GM19438 (cell line): ENCODE data around the gene CENPU.

Experiments
- ATAC-seq: cut with Tn5 transposase; IDR thresholded peaks from one replicate; pipeline ENCODE4 v1.9.1; 2021; ENCODE audit warnings: low read depth; ENCODE audit not compliant: unreplicated experiment

Gene CENPU

DNA sequence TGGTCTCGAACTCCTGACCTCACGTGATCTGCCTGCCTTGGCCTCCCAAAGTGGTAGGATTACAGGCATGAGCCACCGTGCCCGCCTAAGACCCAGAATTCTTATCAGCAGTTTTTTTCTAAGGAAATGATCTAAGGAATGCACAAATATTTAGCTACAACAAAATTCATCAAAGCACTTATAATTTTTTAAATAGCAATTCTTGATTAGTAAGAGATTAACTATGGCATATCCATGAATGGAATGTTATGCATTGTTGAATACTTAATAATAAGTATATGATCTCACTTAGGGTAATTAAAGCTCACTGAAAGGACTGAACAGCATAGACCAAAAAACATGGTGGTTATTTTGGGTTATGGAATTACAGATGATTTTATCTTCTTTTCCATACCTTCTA, 18.4 kb downstream of the CENPU start:
- ATAC-seq, result no peak

GRCh38 chr4:184713887-184714286, 20.0 kb downstream of the CENPU start:
- no peak for ATAC-seq

DNA sequence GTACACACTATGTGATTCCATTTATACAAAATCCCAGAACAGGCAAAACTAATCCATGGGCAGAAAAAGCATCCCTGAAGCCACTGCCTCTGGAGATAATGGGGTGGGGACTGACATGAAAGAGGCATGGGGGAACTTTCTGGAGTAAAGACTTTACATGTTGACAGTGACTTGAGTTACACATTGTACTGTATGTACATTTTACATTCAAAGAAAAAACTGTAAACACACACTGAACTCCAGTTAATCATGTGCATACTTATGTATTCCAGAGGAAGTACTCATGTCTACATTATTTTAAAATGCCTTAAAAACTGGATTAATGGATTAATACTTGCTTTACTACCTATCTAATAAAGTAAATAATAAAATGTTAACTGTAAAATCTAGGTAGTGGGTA, 21.6 kb downstream of the CENPU start:
- ATAC-seq, result no peak

DNA sequence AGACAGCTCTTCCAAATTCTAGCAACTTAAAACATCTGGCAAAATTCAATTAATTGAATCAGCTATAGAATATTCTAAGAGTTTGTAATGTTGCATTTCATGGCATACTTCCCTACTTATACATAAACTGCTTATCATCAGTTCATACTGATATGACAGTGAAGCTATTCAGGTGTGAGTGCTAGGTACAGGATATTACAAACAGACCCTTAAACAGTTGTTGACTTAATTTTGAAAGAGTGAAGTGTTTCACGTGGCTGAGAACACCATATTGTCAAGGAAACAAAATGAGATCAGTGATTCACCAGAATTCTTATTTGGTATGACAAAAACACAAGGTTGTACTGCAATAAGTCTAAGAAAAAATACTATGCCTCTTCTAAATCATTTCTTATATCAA, 27.4 kb downstream of the CENPU start:
- no peak for ATAC-seq

- ATAC-seq, result peak; percentile 70
Observed at GRCh38 chr4:184705692-184706091, 28.2 kb downstream of the CENPU start.

- no peak for ATAC-seq
Observed at GRCh38 chr4:184702114-184702513, 31.8 kb downstream of the CENPU start.

DNA sequence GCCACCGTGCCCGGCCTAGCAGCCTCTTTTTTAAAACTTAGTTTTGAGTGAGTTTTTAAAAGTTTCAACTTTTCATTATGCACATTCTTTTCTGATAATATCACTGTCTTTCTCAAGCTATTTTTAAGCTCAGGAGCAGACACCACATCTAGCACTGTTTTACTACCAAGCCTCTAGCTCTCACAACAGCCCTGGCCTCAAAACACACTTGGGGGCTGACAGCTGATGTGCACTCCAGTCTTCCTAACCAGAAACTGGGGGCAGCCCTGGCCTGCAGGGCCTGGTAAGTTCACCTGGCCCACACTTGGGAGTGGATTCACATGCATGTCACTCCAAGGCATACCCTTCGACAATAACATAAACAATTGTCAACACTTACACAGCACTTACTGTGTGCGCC, 34.0 kb downstream of the CENPU start:
- no peak for ATAC-seq

DNA sequence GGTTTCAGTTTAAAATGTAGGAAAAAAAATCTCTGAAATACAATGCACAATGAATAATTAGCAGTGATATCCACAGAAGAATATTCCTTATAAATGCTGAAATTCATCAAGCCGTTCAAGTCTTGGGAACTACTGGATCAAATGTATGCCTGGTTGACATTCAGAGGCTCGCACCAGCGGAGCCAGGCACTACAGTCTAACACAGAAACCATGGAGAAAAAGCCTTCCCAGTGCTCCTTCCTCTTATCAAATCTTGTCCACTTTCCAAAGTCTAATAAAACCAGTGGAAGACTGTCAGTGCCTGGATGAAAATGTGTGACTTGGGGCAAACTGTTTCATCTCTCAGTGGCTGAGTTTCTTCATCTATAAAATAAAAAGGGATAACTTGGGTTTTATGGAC, 35.9 kb downstream of the CENPU start:
- no peak for ATAC-seq

GRCh38 chr4:184695178-184695896, 38.6 kb downstream of the CENPU start:
- no peak for ATAC-seq

GRCh38 chr4:184694412-184694956, 39.4 kb downstream of the CENPU start:
- no peak for ATAC-seq

DNA sequence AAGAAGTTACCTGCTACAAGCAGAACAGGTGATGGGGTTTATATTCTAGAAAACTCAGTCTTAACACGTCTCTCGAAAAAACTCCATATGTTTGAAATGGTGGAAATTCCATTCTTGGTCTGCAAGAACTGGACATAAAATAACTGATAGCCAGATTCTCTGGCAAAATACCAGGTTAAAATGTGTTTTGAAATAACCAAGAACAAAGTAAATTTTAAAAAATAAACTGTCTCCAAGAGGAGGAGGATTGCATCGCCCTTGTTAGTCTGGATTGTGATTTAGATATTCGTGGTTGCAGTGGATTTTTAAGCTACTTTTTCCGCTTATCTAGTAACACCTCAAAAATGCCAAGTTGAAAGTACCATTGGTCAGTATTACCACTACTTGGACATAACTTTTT, 40.8 kb downstream of the CENPU start:
- no peak for ATAC-seq

- no peak for ATAC-seq
Observed at GRCh38 chr4:184689681-184690080, 44.2 kb downstream of the CENPU start.

DNA sequence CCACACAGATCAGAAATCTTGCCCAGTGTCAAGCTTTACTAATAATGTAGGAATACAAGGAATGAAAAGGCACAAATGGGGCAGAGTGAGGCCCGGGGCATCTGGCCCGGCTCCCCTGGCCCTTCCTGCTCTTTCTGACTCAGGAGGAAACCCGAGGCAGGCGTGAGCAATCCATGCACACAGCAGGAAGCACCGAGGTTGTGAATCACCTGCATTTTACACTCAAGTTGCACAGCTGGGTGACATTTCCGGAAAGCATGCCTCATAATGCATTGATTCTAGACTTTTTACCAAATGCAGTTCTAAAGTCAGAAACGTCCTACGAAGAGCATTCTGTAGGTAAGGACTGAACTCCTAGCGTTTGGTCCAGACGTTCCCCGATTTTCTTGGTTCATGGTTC, 45.4 kb downstream of the CENPU start:
- ATAC-seq, result no peak

GRCh38 chr4:184688005-184688404, 45.9 kb downstream of the CENPU start:
- no peak for ATAC-seq

DNA sequence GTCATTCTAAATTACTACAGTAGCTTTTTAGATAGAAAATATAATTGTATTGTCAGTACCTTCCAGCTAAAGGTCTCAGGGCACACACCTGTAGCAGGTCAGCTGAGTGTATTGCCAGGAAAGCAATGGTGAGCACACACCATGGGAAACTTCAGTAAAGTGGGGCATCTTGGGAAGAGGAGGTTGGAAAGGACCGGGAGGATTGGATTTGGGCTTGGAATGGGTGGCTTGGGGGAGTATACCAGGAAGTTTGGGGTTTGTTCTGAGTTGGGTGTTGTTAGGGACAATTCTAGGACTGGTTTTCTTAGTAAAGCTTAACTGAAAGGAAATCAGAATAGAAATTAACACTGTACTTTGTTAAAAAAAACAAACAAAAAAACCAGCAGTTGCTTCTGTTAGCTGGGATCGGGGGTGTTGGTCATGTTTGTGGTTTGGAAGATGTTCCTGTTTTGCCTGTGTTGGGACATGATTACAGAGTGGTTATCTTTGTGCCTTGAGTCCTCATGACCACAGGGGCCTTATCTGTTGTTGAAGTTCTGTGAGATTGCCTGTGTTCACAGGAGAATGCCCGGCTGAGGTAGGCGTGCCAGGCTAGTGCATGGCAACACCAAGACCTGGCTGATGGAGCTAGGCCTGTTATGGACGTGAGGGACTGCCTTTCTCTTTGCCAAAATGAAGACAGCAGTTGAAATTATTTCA, 49.3 kb downstream of the CENPU start:
- no peak for ATAC-seq

DNA sequence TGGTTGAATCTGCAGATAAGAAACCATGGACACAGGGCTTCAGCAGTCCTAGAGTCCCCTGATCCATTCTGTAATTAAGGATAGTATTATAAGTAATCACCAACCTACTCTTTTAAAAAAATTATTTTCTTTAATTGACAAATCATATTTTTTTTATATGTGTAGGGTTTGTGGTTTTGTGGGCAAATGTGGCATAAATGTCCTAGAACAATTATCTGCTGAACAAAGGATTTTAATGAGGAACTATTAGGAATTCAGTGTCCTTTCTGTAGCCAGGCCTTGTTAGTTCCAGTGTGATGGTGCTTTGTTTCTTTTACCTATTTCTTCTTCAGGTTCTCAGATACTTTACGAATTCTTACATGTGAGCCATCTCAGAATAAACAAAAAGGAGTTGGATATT, 52.0 kb downstream of the CENPU start:
- no peak for ATAC-seq

GRCh38 chr4:184680698-184681097, 53.2 kb downstream of the CENPU start:
- no peak for ATAC-seq

DNA sequence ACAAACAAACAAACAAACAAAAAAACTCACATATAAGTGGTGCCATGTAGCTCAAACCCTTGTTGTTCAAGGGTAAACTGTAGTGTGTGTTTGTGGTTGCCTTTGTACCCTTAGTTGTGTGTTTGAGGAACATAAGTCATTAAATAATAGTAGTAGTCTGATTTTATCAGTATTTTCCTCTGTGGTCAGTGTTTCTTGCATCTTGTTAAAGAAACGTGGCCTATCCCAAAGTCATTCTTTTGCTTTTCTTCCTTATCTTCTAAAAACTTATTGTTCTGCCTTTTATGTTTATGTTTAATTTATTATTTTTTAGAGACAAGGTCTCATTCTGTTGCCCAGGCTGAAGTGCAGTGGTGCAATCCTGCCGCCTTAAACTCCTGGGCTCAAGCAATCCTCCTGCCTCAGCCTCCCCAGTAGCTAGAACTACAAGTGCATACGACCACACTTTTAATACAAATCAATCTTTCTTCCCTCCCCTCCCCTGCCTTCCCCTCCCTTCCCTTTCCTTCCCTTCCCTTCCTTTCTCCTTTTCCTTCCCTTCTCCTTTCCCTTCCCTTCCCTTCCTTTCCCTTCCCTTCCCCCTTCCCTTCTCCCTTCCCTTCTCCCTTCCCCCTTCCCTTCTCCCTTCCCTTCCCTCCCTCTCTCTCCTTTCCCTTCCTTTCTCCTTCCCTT, 57.9 kb downstream of the CENPU start:
- no peak for ATAC-seq

DNA sequence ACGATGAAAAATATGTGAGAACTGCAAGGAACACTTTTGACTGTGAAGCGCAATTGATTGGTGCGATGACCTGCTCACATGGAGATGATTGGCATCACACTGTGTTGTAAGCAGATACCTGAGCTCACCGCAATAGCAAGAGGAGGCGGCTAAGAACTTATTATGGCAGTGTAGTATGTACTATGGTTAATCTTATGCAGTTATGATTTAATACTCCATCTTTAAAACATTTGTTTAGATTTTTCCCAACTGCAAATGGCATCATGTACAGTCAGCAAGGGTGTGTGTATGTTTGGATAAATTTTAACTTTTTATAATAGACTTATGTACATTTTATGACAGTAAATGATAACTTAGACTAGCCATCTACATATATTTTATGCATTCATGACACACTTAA, 58.9 kb downstream of the CENPU start:
- ATAC-seq, result no peak

DNA sequence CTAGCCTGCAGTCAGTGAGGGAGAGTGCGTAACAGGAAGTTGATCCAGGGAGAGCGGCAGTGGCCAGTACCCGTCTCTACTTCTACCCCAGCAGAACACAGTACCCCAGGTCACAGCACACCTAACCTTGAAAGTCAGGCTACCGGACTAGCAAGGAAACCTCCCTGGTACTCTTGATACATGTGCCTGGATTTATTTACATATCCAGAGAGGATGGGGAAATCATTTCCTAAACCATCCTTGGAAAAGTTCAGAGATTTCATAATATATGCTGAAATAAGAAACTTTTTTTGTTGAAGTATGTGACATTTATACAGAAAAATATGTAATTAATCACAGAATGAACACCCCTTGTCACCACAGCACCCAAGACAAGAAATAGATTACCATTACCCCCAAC, 59.9 kb downstream of the CENPU start:
- no peak for ATAC-seq

DNA sequence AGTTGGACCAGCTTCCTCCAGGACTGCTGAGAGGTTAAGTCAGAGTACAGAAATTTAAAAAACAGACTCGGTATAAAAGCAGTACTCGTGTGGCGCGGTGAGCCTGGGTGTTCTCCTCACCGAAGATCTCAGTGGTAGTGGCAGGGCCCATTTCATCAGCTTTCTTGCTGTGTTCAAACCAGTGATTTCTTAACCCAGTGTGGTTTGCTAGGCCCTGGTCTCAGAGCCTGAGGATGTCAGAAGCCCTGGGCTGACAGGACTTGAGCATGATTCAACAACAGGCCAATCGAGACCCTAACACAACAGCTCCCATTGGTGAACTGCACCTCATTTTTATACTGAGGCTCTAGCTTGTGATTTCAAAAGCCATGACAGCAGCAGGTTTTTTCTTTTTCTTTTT, 61.2 kb downstream of the CENPU start:
- no peak for ATAC-seq

- no peak for ATAC-seq
Observed at GRCh38 chr4:184671101-184671500, 62.8 kb downstream of the CENPU start.
